HPDE6-E6E7 (cell line): ENCODE data around the gene TTC28.
"Not testable (repeated sequence)": the region's sequence is repeated elsewhere in the genome, so short reads cannot be mapped to it uniquely, and the experiment has no call there.

Experiments
- DNase-seq: peaks from one replicate; pipeline ENCODE4 v3.0.0; 2011; ENCODE audit warnings: missing footprints; ENCODE audit errors: extremely low spot score

The TTC28 gene

DNA sequence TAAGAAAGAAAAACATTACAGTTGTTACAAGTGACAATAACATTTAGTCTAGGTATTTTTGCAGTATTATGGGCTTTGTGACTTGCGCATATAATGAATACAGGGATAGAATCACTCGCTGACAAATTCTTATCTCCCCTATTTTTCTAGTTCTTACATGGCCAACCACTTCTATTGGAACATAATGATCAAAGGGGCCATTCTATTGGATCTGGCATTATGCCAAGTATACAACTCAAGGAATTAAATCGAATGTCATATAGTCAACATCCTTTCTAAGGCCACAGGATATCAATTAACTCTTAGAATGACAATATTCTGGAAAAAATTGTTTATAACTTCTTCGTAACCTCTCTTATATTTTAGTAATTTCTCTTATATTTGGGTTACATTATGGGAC is 272.0 kb downstream of the TTC28 start:
- no peak for DNase-seq

DNA sequence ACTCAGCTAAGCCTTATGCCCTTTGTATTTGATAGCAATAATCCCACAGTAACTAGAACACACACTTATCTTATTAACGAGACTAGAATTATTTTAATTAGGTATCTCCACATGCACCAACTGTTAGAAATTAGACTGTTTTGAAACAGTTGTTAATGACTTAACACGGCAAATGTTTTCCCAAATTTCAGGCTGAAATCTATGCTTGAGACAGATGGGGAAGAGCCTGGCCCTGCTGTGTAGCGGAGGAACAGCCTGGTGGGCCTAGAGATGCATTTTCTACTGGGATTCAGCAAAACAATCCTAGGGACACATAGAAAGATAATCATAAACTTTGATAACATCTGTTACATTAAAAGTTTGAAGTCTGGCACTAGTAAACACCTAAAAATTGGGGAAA is 273.4 kb downstream of the TTC28 start:
- DNase-seq: no peak

- no peak for DNase-seq
Observed at GRCh38 chr22:28405588-28405987, 274.1 kb downstream of the TTC28 start.

GRCh38 chr22:28402539-28402938 is 277.1 kb downstream of the TTC28 start:
- no peak for DNase-seq

DNA sequence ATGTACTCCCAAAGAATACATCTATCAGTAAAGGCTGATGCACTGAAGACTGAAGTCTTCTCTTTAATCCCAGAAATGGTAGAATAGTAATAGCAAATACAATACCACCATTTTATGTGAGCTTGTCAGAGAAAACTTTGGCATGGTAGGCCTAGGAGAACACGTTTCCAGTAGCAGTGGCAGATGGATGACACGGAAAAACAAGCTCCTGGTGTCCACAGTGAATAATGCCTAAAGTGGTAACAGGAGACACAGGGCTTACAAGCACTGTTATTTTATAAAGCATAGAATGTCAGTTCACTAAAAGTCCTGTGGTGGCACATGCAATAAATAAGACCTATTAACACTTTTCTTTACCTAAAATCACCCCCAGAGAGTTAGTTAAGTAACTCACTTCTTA is 277.6 kb downstream of the TTC28 start:
- DNase-seq: no peak

GRCh38 chr22:28398981-28399380 is 280.7 kb downstream of the TTC28 start:
- DNase-seq: no peak

GRCh38 chr22:28398355-28398754 is 281.3 kb downstream of the TTC28 start:
- DNase-seq: no peak

GRCh38 chr22:28397306-28397705 is 282.3 kb downstream of the TTC28 start:
- no peak for DNase-seq

- no peak for DNase-seq
Observed at GRCh38 chr22:28395920-28396753, 283.5 kb downstream of the TTC28 start.

GRCh38 chr22:28395520-28395919 is 284.1 kb downstream of the TTC28 start:
- DNase-seq: no peak

- DNase-seq: no peak
Observed at GRCh38 chr22:28394513-28395110, 285.0 kb downstream of the TTC28 start.

DNA sequence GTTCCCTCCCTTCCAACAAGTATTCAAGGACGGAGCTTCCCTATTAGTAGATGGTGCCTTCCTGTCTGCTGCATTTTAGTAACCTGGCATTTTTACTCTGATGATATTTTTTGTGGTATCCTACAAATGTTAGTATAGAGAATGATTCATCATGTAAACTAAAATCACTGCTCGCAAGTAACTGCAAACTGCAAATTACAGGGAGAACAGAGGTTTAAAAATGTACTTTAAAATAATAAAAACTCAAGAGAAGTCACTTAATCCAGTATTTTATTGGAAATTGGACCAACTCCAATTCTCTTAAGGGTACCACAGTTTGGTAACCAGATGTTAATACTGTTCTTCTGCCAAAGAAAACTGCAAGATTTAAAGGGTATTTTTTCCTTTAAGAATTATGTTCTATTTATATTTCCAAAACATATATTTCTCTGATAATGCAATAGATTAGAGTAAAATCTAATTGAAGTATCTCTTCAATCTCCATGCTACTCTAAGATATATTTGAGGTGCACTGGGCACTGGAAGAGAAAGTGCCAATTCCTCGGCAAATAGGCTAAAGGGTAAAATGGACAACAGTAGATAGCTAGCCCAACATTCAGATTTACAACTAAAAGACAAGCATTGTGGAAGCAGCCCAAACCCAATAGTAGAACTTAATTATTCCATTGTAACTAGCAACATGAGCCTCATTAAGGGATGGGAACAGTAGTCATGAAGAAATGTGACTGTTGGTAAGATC is 298.0 kb downstream of the TTC28 start:
- no peak for DNase-seq

DNA sequence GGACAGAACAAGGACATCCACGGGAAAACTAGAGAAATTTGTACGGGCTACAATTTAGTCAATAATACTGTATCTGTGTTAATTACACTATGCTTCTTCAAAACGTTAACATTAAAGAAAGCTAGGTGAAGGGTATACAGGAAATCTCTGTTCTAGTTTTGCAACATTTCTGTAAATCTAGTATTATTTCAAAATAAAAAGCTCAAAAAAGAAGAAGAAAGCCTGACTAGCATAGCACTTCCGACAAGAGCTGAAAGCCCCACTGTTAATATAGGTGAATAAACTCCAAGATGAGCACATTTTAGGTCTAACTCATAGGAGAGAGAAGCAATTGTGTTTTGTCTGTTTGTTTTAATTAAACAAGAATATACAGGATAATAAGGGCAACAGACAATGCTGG is 299.7 kb downstream of the TTC28 start:
- no peak for DNase-seq

GRCh38 chr22:28379075-28379779 is 300.4 kb downstream of the TTC28 start:
- DNase-seq: no peak

GRCh38 chr22:28375761-28376534 is 303.7 kb downstream of the TTC28 start:
- no peak for DNase-seq

GRCh38 chr22:28373831-28374230 is 305.8 kb downstream of the TTC28 start:
- DNase-seq: no peak

DNA sequence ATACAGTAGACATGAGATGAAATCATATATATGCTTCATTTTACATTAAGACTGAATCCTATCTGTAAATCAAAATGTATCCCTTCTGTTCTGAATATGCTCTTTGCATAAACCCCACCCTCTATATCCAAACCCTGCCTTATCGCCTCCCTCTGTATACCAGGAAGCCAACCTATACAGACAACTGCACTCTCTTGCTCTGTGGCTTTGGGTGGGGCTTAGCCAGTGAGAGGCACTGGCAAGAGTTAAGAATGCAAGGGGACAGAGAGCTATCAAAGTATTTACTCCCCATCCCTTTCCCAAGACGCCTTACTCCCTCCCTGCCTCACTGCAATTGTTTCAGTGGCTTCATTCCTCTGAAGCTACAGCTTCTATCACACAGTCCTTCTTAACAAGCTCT is 309.8 kb downstream of the TTC28 start:
- DNase-seq: no peak

DNA sequence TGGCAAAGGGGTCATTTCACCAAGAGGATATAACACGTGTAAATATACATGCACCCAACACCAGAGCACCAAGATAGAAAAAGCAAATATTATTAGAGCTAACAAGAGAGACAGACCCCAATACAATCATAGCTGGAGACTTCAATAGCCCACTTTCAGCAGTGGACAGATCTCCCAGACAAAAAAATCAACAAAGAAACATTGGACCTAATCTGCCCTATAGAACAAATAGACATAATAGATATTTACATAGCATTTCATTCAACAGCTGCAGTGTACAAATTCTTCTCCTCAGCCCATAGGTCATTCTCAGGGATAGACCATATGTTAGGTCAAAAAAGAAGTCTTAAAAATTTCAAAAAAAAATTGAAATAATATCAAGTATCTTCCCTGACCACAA is 312.8 kb downstream of the TTC28 start:
- DNase-seq: no peak

DNA sequence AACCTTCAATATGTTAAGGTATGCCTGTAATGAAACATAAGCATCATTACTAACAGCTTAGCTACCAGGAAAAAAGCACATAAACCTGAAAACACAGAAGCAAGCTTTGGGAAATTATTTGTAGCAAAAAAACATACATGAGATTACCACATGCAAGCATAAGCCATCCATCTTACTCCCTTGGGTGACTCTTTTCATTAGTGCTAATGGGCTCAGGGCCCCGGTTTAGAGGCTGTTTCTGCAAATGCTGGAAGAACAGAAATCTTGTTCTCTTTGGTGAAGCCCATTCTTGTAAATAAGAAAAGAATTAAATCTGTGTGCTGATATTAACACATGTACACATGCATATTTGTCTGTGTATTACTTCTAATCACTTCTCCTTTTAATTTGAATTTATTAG is 314.3 kb downstream of the TTC28 start:
- no peak for DNase-seq

- not testable (repeated sequence) for DNase-seq
Observed at GRCh38 chr22:28364105-28364504, 315.5 kb downstream of the TTC28 start.

GRCh38 chr22:28360939-28361338 is 318.7 kb downstream of the TTC28 start:
- DNase-seq: no peak
